Vagina (tissue), 2 donors: ENCODE data around the gene ENO1. TPM values are rescaled to one million over a fixed set of nuclear protein-coding genes. Genes with fewer than 3 reads are reported as not detected.

Experiments
- DNase-seq, 2 donors: peaks; one replicate each; pipeline ENCODE4 v3.0.0-alpha.2; 2017; ENCODE audit errors: extremely low spot score in 2 of 2
- H3K27ac ChIP-seq: fragments of 200-600 bp; sonication (generic); one replicate; pipeline ENCODE4 v1.5.1; 2019
- H3K27me3 ChIP-seq: fragments of 200-600 bp; sonication (generic); one replicate; pipeline ENCODE4 v1.5.1; 2019
- H3K36me3 ChIP-seq, 2 donors: fragments of 200-600 bp; sonication (generic); one replicate each; pipeline ENCODE4 v1.5.1; 2017 to 2019
- H3K4me1 ChIP-seq: fragments of 200-600 bp; sonication (generic); one replicate; pipeline ENCODE4 v1.5.1; 2019
- H3K4me3 ChIP-seq, 2 donors: fragments of 200-600 bp; sonication (generic); 1 replicate in 1 of 2; 2 replicates in 1 of 2; pipeline ENCODE4 v1.5.1; 2016 to 2019
- H3K9me3 ChIP-seq: fragments of 200-600 bp; sonication (generic); one replicate; pipeline ENCODE4 v1.5.1; 2019
- CTCF ChIP-seq, 3 experiments: fragments of 450-650 bp in 2 of 3; fragments of 200-600 bp in 1 of 3; sonication (generic) in 1 of 3; IDR thresholded peaks; one replicate each; pipeline ENCODE4 v1.5.1; 2017 to 2019; ENCODE audit warnings: antibody characterized with exemption in 3 of 3, mild to moderate bottlenecking in 2 of 3, moderate library complexity in 2 of 3
- POLR2A ChIP-seq, 2 donors: fragments of 450-650 bp; IDR thresholded peaks; one replicate each; pipeline ENCODE4 v1.6.1; 2017; ENCODE audit warnings: antibody characterized with exemption in 2 of 2, mild to moderate bottlenecking in 2 of 2, moderate library complexity in 2 of 2
- POLR2AphosphoS5 ChIP-seq, 2 donors: sonication (generic); formaldehyde crosslinking; IDR thresholded peaks; one replicate each; pipeline ENCODE4 v1.9.0; 2017; ENCODE audit warnings: antibody characterized with exemption in 2 of 2, mild to moderate bottlenecking in 2 of 2, low read depth in 1 of 2; ENCODE audit not compliant: insufficient read depth in 1 of 2
- intact Hi-C: fragments of 100-400 bp; cut with DNase I; formaldehyde crosslinking; loops from one replicate; pipeline ENCODE4 v1.15.1; 2023
- total RNA-seq: library from RNA; depleted of rRNA; stranded (reverse); fragments of >200 nt; gene quantifications from one replicate; pipeline ENCODE4 v1.2.3, GENCODE V29; 2016

The ENO1 gene
- total RNA-seq, 1 donor from 2014 or later, result 558 TPM

GRCh38 chr1:8862528-8862927 is 16.0 kb downstream of the ENO1 start:
- no peak for DNase-seq
- Histone ChIP-seq H3K4me3 (no peak overlapping the region), H3K36me3 (peaks cover 15 to 92% of the 10 kb centered on the region in 2 donors), H3K9me3 (no peaks in the 10 kb centered on the region), H3K27ac (no peak overlapping the region), H3K4me1 (peaks cover 13% of the 10 kb centered on the region), H3K27me3 (no peaks in the 10 kb centered on the region)
- no peak for TF ChIP-seq POLR2AphosphoS5 (IDR thresholded peaks at IDR 0.05; ENCODE audit: insufficient read depth in 1 of 2, low read depth in 1 of 2)
- peak in 1 of 3 experiments; percentile 15 for TF ChIP-seq CTCF (IDR thresholded peaks at IDR 0.05)
- no peak for TF ChIP-seq POLR2A (IDR thresholded peaks at IDR 0.05)
- intact Hi-C loops, result no loop called here

- intact Hi-C loops, result no loop called here
These were observed 17.6 kb downstream of the ENO1 start for GRCh38 chr1:8860738-8861516.

DNA sequence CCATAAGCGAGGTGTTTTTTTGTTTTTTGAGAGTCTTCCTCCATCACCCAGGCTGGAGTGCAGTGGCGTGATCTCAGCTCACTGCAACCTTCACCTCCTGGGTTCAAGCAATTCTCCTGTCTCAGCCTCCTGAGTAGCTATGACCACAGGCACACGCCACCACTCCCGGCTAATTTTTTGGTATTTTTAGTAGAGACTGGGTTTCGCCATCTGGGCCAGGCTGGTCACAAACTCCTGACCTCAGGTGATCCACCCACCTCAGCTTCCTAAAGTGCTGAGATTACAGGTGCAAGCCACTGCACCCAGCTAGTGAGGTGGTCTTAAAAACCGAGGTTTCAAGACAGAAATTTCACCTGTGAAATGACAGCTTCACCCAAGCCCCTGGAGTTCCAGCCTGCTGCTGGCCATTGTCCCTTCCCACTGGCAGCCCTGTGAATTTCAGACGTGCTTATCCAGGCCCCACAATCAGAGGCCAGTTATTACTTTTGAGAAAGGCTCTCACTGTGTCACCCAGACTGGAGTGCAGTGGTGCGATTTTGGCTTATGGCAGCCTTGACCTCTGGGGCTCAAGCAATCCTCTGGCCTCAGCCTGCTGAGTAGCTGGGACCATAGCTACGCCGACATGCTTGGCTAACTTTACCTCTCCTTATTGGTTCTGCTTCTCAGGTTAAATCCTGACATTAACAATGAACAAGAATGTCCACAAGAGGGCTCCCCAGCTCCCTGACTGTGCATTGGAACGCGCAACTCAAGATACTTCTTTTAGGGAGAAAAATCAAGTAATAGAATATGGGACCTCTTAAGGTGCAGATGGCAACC is 19.4 kb downstream of the ENO1 start:
- Histone ChIP-seq H3K27ac (no peak overlapping the region), H3K4me1 (peaks cover 13% of the 10 kb centered on the region), H3K4me3 (no peak overlapping the region), H3K27me3 (no peaks in the 10 kb centered on the region), H3K36me3 (peaks cover 4 to 64% of the 10 kb centered on the region in 2 donors), H3K9me3 (no peaks in the 10 kb centered on the region)
- intact Hi-C loops, result no loop called here
- TF ChIP-seq POLR2A (IDR thresholded peaks at IDR 0.05) (no peak), CTCF (IDR thresholded peaks at IDR 0.05) (peak; percentile 28 to 63 (median 42))
- DNase-seq, result no peak

More at GRCh38 chr1:8860738-8861516, 17.6 kb downstream of the ENO1 start:
- H3K9me3 ChIP-seq, result no peaks in the 10 kb centered on the region
- H3K27ac ChIP-seq, result no peak overlapping the region
- DNase-seq, result no peak
- no peaks in the 10 kb centered on the region for H3K27me3 ChIP-seq
- H3K36me3 ChIP-seq, result peaks cover 11 to 82% of the 10 kb centered on the region in 2 donors
- no peak overlapping the region for H3K4me3 ChIP-seq
- peaks cover 13% of the 10 kb centered on the region for H3K4me1 ChIP-seq
- TF ChIP-seq POLR2AphosphoS5 (IDR thresholded peaks at IDR 0.05; ENCODE audit: insufficient read depth in 1 of 2, low read depth in 1 of 2) (no peak), CTCF (IDR thresholded peaks at IDR 0.05) (no peak), POLR2A (IDR thresholded peaks at IDR 0.05) (no peak)

DNA sequence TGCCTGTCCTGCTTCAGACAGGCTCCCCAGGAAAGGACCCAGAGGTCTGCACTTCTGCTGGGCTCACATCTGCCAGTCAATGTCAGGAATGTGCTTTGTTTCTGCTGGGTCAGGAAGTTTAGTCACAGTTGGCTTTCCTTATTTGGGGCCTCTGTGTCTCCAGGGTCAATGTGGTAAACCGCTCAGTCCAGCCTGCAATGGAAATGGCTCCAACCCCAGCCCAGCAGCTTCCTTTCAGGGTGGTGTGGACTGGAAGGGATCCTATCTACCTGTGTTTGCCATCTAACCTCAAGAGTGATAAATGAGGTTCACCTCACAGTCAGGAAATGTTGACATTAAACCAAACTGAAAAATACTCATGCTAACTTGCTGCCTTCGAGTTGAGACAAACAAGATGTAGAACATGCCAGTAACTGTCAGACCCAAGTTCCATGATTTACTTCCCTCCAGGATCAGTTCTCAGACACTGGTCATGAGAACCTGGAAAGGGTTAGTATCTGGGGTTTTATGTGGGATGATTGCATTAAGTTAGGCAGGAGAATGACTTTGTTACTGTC is 20.3 kb downstream of the ENO1 start:
- H3K36me3 ChIP-seq, result peaks cover 0 to 55% of the 10 kb centered on the region in 2 donors
- intact Hi-C loops, result no loop called here
- H3K4me1 ChIP-seq, result peaks cover 13% of the 10 kb centered on the region
- DNase-seq, result no peak
- H3K4me3 ChIP-seq, result no peak overlapping the region
- no peaks in the 10 kb centered on the region for H3K9me3 ChIP-seq
- H3K27me3 ChIP-seq, result no peaks in the 10 kb centered on the region
- H3K27ac ChIP-seq, result no peak overlapping the region
- no peak for TF ChIP-seq POLR2AphosphoS5 (IDR thresholded peaks at IDR 0.05; ENCODE audit: insufficient read depth in 1 of 2, low read depth in 1 of 2)
- TF ChIP-seq POLR2A (IDR thresholded peaks at IDR 0.05), result no peak
- no peak for TF ChIP-seq CTCF (IDR thresholded peaks at IDR 0.05)
